ENCODE data around the gene NSMCE1.

The NSMCE1 gene

DNA sequence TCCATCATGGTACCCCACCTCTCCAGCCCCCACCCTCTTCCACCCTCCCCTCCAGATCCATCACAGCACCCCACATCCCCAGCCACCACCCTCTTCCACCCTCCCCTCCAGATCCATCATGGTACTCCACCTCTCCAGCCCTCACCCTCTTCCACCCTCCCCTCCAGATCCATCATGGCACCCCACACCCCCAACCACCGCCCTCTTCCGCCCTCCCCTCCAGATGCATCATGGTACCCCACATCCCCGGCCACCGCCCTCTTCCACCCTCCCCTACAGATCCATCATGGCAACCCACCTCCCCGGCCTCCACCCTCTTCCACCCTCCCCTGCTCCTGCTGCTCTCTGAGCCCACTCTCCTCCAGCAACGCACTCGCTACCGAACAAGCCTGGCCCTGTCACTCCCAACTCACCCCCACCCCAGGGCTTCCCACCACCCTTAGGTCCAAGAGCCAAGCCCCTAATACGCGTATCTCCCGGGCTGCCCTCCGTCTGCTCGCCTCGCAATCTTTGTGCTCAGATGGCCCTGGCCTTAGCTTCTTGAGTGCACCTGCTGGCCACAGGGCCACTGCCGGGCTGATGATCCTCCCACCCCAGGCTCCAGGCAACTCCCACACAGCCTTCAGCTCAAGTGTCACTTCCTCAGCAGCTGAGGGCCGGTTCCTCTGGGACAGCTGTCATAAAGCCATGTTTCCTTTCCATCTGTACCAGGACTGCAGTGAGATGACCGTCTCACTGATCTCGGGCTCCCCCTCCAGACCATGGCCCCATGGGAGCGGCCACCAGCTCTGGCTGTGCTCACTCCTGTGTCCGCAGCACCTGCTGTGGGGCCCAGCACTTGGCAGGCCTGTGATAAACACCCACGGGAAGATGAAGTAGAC, 39.7 kb downstream of the NSMCE1 start:
- DNase-seq = peak; percentile 80

DNA sequence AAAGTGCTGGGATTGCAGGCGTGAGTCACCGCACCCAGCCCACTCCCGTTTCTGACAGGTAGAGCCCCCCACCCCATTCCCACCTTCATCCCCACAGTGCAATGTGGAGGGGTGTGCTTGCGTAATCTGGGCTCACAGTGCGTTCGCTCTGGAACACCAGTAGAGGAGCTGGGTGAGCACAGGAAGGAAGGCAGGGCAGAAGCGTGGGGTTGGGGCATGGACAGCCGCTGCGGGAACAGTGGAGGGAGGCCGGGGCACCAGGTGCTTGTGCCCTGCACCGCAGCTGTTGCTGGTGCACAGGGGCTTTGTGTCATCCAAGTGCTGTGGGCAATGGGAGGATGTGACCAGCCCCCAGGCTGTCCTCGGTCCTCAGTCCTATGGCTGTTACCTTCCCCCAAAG, 40.5 kb downstream of the NSMCE1 start:
- no peak for DNase-seq

DNA sequence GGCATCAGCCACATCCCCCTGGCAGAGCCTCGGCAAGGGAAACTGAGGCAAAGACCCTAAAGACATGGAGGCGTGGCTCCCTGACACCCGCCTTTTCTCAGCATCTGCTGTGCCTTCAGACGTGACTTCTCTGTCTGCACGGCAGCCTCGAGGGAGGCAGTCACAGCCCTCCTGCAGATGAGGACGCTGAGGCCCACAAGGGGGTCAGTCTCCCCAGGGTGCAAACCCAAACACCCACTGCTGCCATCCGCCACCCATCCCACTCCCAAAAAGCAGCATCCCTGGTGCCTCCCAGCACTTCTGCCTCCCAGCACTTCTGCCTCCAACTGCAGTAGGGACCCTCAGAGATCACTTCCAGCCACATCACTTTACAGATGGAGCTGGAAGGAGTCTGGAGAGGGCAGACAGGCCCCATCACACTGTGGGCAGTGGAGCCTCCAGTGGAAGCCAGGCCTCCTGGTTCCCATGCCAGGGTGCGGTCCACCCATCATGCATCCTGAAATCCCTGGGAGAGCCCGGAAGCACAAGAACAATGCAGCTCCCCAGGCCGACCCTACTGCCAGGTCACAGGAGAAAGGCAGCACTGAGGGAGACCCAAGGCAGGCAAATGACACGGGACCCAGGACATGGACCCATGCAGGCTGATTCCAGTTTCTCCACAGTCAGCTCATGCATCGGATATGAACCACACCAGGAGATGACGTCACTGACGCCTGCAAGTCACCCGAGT, 41.4 kb downstream of the NSMCE1 start:
- no peak for DNase-seq

DNA sequence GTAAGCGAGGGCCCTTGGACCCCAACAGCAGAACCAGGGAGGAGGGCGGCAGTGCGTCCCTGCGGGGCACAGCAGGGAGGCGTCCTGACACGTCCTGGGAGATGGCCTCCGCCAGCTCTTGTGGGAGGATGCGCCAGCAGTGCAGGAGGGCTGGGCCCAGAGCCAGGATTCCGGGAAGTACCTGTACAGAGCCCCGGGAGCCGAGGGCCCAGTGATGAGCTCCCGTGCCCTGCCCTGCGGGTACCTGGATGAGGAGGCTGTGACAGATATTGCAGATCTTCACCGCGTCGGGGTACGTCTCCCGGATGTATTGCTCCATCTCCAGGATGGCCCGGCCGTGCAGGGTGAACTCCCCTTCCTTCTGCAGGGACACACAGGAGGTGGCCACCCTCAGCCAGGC, 42.1 kb downstream of the NSMCE1 start:
- DNase-seq = no peak

DNA sequence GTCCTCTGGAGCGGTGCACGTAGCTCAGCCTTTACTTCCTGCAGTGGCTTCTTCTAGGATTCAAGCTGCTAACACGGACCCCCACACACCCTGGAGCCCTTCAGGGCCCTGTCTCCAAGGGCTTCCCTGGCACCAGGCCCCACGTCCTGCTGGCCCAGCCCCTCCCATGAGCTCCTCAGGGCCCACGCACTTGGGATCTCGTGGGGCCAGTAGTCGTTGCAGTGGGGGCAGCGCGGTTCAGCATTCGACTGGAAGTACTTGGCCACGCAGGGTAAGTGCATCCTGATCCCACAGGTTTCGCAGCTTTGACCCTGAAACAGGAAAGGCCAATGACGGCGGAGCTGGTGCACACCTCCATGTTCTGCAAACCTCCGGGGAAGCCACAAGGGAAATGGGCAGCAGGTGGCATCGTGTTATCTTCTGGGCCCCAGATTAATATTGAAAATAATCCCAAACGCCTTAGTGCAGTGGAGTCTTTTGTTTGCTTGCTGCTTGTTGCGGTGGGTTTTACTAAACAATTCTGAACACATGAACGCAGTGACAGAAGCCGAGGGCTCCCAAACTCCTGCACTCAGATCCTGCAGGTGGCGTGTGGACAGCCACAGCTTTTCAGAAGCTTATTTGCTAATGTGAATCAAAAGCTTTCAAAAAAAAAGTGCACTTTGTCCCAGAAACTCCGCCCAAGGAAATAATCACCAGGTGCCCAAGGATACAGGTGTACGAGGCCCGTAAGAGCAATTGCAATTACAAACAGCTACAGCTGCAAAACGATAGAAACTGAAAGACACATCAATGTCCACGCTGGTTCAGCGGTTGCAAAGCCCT, 42.8 kb downstream of the NSMCE1 start:
- DNase-seq = no peak

DNA sequence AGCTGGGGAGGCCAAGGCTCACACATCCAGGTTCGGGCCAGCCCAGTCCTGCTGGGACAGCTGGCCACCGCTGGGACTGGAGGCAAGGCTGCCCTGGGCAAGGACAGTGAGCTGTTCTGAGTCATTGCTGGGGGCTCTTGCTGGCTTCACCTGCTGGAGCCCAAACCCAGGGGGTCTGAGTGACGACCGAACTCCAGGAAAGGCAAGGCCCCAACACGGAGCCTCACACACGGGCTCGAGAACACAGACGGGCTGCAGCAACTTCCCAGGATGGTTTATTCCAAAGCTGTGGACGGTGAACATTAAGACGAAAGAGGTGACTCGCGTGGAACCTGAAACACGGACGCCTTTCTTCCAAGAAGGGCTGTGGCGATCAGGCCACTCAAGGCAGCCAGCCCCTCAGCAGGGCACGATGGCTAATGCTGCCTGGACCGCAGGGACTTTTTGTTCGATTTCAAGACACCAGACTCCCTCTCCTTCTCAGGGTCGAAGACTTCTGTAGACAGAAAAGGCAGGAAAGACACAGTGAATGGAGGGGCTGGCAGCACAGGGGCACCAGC, 43.8 kb downstream of the NSMCE1 start:
- DNase-seq = no peak

DNA sequence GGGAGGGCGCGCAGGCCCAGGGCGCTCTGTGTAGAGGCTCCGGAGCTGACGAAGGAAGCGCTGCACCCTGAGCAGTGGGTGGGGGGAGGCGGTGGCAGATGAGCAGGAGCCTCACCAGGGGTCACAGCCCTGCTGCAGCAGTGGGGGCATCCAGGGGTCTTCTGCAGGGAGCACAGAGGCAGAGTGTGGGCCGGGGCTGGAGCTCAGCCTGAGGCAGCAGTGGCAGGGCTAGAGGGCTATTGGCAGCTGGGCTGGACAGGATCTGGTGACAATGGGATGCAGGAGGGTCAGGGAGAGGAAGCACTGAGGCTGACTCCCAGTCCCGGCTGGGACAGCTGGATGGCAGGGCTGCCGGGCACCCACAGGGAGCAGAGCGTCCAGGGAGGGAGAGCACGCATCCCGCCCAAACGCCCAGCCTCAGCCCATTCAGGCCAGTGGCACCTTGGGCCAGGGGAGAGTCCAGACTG, 44.3 kb downstream of the NSMCE1 start:
- DNase-seq = no peak

DNA sequence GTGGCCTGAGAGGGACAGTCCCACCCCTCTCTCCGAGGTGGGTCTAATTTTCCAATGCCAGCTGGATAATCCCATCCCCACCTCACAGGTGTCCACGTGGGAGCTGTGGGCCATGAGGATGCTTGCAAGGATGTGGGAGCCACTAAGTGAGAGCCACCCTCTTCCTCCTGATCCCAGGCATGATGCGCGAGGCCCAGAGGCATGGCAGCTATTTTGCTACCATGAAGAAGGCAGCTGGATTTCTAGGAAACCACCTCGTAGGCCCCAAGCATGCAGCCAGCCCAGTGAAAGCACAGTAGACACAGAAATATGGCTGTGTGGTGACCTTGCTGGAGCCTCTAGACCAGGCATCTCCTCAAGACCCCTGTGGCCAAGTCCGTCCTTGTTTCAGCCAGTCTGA, 44.9 kb downstream of the NSMCE1 start:
- DNase-seq = no peak

DNA sequence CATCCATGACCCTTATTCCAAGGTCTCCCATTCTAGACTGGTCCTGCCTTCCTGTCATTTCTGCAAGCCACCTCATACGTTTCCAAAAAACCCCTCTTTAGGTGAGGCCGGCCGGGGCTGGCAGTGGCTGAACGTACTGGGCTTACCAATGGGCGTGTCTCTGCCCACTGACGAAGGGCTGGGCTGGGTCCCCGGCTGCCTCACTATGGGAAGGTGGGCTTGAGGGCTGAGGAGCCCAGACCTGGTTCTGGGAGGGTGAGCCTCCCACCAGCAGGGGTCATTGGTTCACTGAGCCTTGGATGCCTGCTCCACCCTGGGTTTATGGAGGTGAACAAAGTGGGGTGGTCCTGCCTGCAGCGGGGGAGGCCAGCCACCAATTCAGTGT, 45.4 kb downstream of the NSMCE1 start:
- no peak for DNase-seq

DNA sequence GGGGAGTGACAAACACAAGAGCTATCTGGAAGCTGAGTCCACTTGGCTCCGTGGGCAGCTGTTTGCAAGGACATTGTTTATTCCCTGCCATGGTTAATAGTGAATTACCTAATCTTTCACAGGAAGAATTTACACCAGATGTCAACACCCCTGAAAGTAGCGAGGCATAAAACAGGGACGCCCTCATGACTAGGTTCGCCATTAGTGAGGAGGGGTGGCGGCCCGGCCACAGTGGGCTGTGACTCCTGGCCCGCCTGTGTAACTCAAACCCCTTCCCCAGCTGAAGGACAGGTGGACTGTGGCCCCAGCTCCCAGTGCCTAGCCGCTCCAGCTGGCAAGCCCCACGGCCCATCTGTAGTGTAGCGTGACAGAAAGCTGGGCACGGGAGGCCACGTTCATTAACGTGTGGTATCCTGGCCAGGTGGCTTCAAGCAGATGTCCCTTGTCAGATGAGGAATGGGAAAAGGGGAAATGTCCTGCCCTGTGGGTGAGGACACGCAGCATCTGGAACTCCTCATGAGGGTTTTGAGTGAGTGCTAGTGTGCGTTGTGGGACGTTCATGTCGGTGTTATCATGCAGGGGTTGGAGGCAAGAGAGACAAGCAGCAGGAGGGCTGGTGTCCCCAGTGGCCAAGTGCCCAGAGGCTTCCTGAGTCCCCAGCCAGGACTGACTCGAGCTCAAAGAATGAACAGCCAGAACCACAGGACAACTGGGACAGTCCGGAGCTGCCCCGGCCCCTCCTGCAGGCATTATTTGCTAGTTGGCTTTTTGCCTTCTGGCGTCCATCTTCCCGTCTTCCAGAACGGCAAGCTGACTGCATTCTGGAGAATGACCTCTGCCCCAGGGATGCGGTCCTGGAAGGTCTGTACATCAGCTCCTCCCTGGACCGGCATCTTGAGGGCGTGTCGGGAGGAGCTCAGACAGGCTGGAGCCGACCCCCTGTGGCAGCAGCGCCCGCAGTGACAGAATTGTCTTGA, 46.0 kb downstream of the NSMCE1 start:
- DNase-seq = no peak

DNA sequence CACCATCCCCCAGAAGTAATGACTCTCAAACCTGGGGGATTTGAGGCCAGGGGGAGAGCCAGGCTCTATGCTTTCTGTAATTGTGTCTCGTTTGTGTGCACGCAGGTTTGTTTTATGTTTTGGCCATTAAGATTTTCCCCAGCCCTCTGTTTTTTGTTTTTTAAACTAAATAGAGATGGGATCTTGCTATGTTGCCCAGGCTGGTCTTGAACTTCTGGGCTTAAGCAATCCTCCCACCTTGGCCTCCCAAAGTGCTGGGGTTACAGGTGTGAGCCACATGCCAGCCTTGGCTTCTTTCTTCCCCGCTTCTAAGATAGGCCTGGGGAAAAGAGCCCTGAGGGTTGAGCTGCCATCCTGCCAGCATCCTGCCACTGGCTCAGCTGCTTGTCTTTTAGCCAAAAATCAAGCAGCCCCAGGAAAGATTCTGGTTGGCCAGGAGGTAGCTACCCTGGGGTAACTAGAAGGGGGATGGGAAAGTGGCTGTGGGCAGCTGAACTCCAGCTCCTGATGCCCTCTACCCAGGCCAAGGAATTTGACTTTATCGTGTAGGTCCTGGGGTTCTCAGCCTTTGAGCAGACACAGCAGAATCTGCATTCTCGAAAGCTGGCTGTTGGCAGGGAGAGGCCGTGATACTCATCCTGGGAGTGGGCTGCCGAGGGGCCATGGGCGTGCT, 46.9 kb downstream of the NSMCE1 start:
- DNase-seq = no peak

DNA sequence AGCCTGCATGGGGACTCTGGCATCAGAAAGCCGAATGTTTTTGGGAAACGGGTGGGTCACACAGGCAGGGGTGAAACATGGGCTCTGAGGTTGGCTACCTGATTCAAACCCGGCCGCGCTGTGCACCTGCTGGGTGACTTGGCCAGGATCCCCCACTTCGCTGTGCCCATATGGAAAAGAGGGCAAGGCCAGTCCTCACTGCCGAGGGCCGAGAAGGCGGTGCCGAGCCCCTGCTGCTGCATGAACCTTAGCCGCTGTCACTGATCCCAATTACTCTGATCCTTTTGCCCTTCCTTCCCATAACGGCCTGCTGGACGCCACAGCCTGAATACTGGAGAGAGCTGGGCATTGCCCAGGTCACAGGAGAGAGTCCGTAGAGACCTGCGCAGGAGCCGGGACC, 47.6 kb downstream of the NSMCE1 start:
- no peak for DNase-seq

DNA sequence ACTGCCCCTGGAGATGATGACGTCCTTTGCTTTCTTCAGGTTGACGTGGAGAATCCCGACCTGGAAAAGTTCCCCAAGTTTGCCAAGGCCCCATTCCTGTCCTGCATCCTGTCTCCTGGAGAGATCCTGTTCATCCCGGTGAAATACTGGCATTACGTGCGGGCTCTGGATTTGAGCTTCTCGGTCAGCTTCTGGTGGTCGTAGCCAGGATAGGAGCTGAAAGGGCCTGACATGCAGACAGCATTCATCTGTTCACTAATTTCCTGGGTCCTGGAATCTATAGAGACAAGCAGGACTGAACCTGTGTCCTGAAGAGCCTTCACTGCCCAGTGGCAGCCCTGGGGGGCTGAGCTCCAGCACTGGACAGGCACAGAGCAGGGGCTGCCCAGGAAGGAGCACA, 48.0 kb downstream of the NSMCE1 start:
- no peak for DNase-seq

DNA sequence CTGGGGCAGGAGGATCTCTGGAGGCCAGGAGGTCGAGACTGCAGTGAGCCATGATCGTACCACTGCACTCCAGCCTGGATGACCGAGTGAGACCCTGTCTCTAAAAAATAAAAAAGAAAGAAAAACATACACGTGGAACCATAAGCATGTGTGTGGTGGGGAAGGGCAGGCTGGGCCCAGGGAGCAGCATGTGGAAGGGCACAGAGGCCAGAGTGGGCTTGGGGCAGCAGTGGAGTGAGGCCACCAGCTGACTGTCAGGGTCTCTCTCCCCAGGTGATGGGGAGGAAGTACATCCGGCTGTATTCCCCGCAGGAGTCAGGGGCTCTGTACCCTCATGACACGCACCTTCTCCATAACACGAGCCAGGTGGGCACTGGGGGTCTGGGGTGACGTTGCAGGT, 48.5 kb downstream of the NSMCE1 start:
- DNase-seq = no peak

DNA sequence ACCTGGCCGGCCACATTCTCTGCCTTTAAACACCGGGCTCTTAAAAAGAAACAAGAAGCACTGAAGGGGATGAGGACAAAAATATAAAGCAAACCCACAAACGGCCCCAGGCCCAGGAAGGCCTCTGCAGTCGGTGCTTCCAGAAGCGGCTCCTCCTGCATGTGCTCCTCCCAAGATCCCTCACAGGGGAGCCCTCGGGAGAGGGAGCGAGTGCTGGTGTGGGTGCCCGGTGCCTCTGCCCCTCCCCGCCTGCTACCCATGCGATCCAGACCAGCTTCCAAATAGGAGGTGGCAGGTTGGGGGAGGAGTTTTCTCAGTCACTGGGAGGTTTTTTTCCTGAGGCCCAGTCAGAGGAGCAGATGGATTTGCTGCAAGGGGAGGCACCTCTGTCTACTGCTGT, 49.4 kb downstream of the NSMCE1 start:
- no peak for DNase-seq

DNA sequence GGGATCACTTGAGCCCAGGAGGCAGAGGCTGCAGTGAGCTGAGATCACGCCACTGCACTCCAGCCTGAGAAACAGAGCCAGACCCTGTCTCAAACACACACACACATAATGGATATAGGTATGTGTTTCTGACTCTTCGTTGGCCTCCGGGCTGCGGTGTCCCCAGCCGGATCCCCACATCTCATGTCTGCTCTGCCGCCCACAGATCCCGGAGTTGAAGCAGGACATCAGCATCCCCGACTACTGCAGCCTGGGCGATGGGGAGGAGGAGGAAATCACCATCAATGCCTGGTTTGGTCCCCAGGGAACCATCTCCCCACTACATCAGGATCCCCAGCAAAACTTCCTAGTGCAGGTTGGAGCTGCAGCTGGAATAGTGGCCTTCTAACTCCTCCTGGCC, 49.8 kb downstream of the NSMCE1 start:
- DNase-seq = no peak

DNA sequence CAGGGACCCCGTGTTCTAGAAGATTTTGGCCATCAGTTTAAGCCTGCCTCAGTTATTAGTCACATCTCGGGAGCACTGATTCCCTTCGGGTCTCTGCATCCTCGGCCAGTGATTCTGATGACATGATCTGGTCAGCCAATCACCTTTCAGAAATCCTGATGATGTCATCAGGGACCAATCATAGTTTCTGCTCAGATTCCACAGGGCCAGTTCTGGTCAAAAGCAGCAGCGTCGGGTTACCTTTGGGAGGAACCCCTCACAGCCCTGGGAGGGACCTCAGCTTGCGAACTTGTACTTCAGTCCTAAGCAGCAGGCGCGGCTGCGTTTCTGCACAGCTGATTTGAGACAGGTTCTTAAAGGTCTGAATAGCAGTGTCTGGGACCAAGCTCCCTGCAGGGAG, 51.3 kb downstream of the NSMCE1 start:
- DNase-seq = no peak

DNA sequence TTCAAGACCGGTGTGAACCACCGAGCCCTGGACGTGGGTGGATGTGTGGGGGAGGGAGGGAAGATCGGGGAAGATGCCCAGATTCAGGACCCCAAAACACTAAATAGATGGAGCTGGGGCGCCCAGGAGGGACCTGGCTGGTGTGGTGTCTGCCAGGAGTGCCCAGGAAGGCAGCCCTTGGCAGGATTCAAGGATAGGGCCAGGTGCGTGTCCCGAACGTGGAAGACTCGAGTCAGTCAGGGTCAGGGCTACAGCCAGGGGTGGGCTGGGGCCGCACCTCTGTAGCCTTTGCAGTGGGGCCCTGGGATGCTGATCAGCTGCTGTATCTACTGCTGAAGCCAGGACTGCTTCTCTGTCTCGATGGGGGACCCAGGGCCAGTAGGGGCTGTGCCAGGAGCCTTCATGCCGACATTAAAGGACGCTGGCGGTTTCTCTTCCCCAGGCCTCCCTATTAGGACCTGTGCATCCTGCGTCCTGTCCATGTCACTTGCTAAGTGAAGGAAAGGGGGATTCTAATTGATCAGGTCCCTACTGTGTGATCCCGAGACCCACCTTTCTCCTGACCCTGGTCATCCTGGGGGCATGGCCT, 52.2 kb downstream of the NSMCE1 start:
- DNase-seq = no peak

DNA sequence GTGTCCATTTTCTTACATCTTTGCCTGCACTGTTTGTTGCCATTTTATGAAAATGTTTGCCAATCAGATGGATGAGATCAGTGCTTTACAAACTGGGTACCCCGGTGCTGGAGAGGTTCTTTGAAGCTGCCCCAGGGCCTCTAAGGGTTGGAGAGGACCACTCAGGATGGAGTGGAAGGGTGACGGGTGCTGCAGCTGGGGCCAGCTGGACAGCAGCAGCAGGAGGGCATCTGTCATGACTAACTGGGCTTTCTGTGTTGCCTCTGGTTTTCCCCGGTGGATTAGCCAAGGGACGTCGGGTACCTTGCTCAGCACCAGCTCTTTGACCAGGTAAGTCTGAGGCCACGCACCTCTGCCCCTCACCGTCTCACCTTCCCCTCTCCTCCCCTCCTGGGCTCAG, 52.9 kb downstream of the NSMCE1 start:
- no peak for DNase-seq

DNA sequence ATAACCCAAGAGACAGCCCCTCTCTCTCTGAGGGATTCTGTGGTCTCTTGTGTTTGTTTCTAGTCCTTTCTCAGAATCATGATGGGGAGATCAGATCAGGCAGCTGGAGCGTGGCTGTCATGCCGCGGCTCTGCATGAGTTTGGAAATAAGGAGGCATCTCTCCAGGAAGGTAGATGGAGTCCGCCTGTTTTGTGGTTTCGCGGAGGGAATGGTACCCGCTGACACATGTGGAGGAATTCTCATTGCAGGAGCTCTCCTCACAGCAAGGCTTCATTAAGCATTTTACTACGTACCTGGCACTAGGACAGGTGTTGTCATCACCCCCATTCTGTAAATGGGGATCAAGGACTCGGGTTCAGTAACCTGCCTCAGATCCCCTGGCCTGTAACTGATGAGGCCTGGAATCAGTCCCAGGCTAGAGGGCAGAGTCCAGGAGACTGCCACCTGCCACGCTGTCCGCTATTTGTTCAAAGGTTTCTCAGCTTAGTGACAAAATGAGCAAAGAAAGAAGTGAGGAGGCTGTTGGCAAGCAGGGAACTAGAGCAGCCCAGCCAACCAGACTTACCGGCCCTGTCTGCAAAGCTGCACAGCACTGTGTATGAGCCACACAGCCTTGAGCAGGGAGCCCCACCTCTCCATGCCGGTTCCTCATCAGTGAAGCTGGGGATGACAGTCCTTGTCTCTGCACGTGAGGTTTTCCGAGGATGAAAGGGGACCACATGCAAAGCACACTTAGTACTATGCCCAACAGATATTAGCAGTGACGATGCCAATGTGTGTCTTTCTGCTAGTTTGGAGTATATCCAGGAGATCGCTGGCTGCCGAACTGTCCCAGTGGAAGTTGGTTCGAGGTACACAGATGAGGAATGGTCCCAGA, 54.2 kb downstream of the NSMCE1 start:
- no peak for DNase-seq
